NCI-H2081 (cell line): ENCODE results near the gene SYNRG.
"Not testable (repeated sequence)": the region's sequence is repeated elsewhere in the genome, so short reads cannot be mapped to it uniquely, and the experiment has no call there.

Experiments used
- DNase-seq, 2 experiments: peaks; one replicate each; lab custom pipeline; 2025; lab: John Stamatoyannopoulos, UW

The SYNRG gene

DNA sequence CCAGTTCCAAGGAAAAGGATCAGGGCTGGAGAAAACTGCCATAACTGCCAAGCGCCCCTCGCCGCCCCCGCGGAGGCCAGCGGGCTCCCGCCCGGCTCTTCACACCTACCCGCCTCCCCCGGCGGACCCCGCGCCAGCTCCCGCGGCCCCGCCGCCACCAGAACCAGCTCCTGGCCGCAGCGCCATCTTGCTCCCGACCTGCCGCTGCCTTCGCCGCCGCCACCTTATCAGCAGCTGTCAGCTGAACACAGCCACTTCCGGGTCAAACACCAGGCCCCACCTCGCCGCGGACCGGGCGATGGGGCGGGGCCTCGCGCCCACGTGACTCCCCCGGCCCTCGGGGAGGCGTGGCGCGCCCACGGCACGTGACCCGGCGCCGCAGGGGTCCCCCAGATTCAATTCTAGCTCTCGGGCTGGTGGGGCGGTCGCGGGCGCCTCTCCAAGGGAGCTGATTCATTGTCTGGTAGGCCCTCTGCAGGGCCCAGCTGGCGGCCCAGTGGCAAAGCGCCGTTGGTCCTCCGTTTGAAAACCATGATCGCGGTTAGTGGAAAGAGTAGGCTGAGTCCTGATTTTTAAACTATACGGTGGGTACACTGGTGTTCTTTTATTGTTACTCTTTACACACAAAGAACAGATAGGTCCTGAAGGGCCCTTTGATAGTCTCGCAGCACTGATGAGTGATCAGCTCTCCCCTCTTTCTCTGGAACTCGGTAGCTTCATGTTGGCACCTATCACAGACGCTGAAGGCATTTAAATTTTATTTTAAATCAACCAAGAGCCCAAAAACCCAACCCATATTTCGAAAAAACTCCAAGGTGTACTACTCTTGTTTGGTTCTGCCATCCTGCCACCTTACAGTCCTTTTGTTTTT, at the start of gene SYNRG:
Gene SYNRG, minus strand, starts transcription at position 249 of the 871 bp plus-strand sequence. Its CDS starts 63 bp downstream, at position 186.
- peak; percentile 98 to 99 for DNase-seq

DNA sequence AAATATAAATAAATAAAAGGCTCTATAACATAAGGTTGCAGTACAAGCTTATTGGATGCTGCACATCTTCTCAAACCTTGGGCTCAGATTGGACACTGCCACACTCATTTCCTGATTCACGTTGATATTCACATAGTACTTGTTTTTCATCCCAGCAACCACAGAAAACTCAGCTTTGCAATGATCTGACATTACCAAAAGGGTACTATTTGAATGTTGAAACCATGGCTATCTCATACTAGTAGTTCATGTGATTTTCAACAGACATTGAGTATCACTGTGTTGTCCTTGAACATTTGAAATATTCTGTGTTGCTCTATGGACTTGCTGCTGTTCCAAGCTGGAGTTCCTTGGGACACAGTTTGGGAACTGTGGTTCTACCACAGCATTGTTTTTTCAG, 48.0 kb upstream of the SYNRG start:
- no peak for DNase-seq

GRCh38 chr17:37651849-37652248, 42.6 kb upstream of the SYNRG start:
- DNase-seq, result no peak

DNA sequence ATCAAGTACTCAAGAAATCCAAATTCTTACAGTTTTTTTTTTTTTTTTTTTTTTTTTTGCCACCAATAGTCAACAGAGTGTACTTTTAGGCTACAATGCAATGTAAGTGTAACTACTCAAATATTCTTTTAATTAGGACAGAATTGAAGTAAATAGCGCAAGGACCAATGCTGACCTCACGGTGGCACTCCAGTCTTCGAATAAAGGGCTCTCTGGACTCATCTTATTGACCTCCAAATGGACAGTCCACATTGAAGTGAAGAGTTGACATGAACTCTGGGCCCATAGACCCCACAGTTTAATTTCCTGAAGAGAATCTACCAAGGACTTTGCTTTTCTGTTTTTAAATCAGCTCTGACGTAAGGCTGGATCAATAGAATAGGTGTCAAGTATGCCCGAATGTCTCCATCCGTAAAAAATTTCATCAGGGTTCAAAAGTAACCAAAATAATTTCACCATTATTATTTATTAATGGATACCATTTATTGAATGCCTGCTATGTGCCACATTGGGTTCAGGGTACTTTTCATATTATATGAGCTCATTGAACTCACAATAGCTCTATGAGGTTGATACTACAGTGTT, 41.3 kb upstream of the SYNRG start:
- peak in 1 of 2 experiments; percentile 20 for DNase-seq

DNA sequence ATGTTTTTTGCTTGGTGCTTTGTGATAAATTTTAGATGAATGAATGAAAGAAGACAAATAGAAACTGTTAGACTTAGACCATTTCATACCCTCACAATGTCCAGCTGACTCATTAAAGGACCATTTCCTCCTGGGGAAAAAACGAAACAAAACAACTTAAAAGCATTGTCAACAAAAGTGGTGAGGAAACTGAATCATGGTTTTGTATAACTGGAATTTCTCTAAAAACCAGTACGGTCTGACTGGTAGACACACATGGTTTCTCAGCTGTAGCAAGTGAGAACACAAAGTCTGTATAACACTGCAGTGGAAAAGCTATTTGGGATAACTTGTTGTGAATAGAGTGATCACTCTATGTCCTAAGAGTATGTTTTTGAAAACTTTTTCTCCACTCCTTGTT, 39.3 kb upstream of the SYNRG start:
- no peak for DNase-seq

DNA sequence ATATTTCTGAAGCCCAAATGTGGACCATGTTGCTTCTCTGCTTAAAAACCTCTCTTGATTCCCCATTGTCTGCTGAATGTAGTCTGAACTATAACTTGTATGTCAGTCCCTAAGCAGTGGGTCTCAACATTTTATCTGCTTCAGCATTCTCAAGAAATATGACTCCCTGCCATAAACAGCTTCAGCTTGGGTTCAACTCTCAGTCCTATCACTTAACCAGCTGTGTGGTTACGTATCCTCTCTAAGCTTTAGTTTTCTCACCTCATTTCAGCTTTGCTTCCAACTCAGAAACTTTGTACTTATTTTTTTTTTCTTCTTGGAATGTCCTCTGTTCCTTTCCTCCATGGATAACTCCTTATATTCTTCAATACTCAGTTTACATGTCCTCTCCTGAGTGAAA, 38.6 kb upstream of the SYNRG start:
- DNase-seq, result no peak

DNA sequence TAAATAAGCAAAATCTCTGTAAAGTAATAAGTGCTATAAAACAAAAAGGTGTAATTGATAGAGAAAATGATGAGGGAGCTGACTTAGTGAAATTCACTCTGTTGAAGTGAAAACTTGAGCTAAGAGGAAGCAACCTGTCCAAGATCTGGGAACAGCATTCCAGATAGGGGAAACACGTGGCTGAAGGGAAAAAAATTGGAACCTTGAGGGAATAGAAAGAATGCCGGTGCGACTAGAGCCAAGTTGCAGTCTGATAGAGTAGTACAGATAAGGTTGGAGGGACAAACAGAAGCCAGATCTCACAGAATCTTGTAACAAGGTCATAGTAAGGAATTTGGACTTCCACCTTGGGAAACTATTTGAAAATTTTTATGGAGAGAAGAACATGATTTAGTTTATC, 34.7 kb upstream of the SYNRG start:
- DNase-seq, result no peak

- DNase-seq, result peak; percentile 94
These were observed 34.0 kb upstream of the SYNRG start, which contains the start of gene DDX52 for GRCh38 chr17:37643118-37643766. Gene DDX52, minus strand, starts transcription at chr17:37643446. Its CDS starts 26 bp downstream, at chr17:37643420.

DNA sequence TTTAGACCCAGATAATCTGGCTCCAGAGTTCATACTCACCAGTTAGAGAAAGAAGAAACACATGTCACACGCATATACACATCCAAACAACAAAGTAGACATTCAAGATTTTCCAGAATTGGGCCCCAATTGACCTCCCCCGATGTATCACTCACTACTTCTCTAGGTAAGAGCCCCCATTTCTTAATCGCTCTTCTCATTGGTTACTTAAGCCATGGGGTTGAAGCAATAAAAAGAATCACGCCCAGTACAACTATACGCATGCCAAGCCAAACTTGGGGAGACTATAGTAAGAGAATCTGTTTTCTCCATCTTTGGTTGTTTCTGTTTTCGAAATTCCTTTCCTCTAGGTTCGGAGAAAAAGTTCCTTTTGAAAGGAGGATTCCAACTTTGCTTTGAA, 33.5 kb upstream of the SYNRG start:
- DNase-seq, result no peak

GRCh38 chr17:37640015-37640414, 30.8 kb upstream of the SYNRG start:
- DNase-seq, result no peak

GRCh38 chr17:37637956-37638355, 28.7 kb upstream of the SYNRG start:
- DNase-seq, result no peak

DNA sequence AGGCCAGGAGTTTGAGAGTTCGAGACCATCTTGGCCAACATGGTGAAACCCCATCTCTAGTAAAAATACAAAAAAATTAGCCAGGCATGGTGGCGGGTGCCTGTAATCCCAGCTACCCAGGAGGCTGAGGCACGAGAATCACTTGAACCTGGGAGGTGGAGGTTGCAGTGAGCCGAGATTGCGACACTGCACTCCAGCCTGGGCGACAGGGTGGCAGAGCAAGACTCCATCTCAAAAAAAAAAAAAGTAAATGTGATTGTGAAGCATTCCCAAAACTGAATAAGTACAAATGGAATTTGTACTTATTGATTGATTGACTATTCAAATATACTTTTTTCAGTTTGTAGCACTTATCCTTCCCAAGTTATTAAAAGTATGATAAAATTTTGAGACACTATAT, 7.2 kb upstream of the SYNRG start:
- not testable (repeated sequence) for DNase-seq

DNA sequence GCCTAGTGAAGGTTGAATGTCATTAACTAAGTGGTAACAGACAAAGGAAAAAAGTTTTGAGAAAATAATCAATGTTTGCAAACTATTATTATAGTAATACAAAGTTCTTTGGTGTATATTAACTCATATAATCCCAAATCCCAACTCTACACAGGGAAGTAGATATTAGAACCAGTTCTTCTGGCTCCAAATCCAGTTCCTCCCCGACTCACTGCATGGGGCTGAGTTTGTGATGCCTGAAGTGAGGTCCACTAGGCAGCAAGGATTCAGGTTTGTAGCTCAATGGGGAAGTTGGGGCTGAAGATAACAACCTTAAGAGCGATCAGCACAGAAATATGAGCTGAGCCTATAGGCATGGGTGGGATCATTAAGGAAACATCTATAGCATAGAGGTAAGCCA, 5.6 kb upstream of the SYNRG start:
- DNase-seq, result no peak

DNA sequence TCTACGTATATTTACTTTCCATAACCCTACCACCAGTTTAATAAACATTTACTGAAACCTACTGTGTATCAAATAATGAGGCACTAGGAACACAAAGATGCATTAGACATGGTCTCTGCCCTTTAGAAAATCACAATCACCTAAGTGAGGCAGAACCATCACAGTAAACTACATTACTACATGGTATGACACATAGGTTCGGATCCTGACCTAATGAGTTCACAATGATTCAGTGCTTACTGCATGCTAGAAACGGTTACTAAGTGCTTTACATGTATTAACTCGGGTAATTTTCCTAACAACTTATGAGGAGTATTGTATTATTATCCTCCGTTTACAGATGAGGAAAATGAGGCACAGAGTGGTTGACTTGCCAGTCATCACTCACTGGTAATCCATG, 5.2 kb upstream of the SYNRG start:
- DNase-seq, result no peak

- no peak for DNase-seq
These were observed 1.8 kb upstream of the SYNRG start for GRCh38 chr17:37610971-37611370.

DNA sequence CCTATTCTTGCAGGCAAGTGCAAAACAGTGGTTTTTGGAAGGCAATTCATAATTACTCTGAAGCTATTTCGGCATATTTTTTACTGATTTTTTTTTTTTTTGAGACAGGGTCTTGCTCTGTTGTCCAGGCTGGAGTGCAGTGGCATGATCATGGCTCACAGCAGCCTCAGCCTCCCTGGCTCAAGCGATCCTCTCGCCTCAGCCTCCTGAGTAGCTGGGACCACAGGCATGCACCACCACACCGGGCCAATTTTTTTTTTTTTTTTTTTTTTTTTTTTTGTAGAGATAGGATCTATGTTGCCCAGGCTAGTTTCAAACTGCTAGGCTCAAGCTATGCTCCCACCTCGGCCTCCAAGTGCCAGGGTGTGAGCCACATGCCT, 813 bp upstream of the SYNRG start:
- not testable (repeated sequence) for DNase-seq

- DNase-seq, result peak; percentile 35 to 41
These were observed 658 bp downstream of the SYNRG start for GRCh38 chr17:37608351-37609169.

GRCh38 chr17:37607637-37608331, 1.4 kb downstream of the SYNRG start:
- no peak for DNase-seq

GRCh38 chr17:37605813-37606505, 3.3 kb downstream of the SYNRG start:
- DNase-seq, result no peak

- DNase-seq, result no peak
These were observed 4.1 kb downstream of the SYNRG start for GRCh38 chr17:37605081-37605480.

DNA sequence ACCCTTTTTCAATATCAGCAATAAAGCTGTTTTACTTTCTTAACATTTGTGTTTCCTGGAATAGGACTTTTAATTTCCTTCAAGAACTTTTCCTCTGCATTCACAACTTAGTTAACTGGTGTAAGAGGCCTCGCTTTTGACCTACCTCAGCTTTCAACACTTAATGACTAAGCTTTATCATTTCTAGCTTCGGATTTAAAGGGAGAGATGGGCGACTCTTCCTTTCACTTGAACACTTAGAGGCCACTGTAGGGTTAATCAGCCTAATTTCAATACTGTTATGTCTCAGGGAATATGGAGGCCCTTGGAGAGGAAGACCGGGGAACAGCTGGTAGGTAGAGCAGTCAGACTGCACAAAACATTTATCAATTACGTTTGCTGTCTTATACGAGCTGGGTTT, 4.7 kb downstream of the SYNRG start:
- no peak for DNase-seq
